Stimulated activated CD4-positive, alpha-beta T cell treated with anti-CD3 and anti-CD28 coated beads, TNF-alpha, amount 100 ng/mL, for 48 hours (primary cell): ENCODE data around the gene GALNT15.

Experiments
- DNase-seq, 3 donors: peaks; one replicate each; pipeline ENCODE4 v3.0.0-alpha.2; 2020; ENCODE audit warnings: low read depth in 3 of 3

GALNT15 gene

DNA sequence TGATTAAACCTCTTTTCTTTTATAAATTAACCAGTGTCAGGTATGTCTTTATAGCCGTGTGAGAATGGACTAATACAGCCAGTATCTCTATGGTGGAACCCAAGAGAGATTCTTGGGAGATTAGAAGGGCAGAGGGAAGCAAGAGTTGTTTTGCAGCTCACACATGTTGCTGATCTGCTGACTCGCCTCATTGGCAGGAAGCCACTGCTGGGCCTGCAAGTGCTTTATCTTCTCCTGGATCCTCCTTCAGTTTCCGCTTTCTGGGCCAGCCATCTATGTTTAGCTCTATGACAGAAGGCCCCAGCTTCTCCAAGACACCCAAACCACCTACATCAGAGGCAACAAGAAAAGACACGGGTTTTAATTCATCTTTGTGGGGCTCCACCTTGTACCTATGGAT is 23.4 kb upstream of the GALNT15 start:
- DNase-seq, result no peak

DNA sequence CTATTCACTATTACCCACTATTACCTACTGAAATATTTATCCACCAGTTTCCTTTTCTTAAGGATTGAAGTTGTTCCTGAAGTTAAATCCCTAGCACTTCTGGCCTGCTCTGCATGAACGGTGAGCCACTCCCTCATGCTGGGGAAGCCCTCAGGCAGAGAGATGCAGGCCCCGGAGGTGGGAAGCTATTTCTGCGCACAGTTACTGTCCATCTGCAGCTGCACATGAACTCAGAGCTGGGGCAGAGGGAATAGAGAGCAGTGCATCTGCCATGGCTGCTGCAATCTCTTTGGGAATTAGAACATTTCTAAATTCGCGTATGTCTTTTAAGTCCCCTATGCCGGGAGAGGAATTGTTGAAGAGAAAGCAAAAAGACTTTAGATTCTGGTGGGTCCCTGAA is 6.3 kb upstream of the GALNT15 start:
- no peak for DNase-seq

DNA sequence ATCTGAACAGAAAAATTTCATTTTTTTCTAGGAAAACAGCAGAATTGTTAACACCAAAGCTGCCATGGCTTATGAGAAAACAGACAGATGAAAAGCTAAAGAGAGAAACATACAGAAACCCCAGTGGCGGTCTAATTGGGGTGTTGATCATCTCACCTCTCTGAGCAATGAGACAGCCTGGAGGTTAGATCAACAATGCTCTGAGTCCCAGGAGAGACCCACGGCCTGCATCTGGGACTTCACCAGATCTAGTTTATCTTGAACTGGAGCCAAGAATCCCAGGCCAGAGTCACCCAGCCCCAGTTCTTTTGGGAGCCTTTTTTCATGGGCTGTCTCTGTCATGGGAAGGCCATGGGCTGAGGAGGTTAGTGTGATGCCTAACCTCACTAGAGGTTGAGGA is 3.5 kb upstream of the GALNT15 start:
- no peak for DNase-seq

DNA sequence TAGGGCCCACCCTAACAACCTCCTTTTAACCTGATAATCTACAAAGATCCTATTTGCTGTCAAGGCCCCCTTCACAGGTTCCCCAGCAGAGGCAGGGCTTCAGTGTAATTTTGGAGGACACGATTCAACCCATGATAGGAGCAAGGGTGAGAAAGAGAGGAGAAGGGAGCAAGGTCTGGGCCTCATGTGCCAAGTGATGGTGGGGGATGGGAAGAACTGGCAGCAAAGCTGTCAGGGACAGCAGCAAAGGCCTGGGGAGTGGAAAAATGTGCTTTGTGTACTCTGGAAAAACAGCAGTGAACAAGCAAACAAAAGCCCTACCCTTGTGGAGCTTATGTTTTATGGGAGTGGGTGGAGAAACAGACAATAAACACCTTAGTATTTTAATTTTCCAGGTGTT is 2.7 kb upstream of the GALNT15 start:
- no peak for DNase-seq

DNA sequence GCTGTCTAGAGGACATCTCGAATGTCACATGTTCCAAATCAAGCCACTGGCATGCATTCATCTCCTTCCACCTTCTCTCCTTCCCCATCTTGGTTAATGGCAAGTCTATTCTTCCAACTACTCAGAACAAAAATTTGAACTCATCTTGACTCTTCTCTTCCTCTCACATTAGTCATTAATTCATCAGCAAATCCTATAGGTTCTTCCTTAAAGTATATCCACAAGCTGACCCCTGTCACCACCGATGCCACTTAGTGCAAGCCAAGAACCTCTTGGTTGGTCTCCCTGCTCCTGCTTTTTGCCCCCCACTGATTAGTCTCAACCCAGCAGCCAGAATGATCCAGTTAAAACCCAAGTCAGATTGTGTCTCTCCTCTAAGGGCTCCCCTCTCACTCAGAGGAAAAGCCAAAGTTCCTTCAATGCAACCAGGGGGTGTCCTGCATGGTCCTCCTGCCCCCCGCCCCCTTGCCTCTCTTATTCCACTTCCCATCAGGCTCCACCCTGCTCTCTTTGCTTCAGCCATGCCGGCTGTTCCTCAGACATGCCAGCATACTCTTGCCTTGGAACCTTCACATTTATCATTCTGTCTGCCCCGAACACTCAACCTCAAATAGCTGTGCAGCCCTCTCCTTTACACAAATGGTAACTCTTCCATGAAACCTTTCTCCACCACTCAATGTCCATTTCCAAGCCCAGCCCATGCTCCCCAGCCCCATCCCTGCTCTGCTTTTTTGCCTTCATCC is 1.0 kb upstream of the GALNT15 start:
- no peak for DNase-seq

DNA sequence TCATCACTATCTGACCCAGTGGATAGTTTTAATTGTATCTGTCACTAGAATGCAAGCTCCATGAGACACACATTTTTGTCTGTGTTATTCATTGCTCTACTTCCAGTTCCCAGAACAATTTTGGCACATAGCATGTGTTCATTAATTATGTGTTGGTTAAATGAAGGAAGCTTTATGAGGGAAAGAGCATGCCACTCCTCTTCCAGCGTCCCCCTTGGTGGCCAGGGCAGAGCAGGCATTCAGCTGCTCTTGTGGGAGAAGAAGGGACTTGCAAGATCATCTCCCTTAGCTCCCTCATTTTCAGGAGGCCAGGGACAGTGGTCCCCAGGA is 489 bp upstream of the GALNT15 start:
- no peak for DNase-seq

DNA sequence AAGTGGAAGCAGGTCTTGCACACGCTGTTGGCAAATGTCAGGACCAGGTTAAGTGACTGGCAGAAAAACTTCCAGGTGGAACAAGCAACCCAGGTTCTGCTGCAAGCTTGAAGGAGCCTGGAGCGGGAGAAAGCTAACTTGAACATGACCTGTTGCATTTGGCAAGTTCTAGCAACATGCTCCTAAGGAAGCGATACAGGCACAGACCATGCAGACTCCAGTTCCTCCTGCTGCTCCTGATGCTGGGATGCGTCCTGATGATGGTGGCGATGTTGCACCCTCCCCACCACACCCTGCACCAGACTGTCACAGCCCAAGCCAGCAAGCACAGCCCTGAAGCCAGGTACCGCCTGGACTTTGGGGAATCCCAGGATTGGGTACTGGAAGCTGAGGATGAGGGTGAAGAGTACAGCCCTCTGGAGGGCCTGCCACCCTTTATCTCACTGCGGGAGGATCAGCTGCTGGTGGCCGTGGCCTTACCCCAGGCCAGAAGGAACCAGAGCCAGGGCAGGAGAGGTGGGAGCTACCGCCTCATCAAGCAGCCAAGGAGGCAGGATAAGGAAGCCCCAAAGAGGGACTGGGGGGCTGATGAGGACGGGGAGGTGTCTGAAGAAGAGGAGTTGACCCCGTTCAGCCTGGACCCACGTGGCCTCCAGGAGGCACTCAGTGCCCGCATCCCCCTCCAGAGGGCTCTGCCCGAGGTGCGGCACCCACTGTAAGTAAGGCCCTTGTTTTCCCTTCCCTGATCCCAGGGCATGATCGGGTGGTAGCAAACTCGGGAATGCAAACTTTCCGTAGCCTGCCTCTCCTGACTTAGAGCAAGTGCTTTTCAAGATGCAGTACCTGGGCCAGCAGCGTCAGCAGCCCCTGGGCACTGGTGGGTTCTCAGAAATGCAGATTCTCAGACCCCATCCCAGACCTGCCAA is 759 bp downstream of the GALNT15 start:
- no peak for DNase-seq

DNA sequence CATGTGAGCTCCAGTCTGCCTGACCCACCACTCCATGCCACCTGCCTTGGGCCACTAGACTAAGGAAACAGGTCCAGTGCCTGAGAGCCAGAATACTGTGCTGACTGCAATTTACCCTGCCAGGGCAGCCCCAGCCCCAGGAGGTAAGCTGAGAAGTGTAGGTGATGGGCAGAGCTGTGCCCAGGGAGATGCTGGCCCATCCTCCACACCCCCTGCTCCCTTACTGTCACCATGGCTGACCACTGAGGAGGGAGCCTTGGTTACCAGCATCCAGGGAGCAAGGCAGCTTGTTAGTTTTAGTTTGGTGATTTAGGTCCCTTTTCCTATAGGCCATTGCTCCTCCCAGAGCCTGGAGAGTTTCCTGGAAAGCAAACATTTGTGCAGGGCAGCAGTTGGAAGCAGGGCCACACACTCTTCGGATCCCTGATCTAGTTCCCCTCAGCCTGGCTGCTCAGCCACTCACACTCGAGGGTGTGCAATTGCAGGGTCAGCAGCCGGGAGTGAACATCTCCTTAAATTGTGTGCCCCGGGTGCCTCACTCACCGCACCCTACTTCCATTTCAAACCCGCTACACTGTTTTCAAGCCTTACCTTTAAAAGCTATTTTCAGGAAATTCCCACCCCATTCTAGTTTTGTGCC is 2.0 kb downstream of the GALNT15 start:
- no peak for DNase-seq

DNA sequence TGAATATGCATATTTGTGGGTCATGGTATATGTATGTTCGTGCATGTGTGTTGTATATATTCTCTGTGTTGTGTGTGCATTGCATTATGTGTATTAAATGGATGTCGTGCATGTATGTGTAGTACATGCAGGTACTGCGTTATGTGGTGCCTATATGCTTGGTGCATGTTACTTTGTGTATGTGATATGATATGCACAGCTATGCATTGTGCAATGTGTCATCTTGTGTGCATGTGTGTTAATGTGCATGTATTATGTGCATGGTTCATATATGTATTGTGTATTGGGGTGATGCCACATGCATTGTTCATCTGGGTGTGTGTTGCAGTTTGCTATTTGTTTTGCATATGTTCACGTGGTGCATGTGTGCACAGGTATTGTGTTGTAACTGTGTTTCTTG is 2.9 kb downstream of the GALNT15 start:
- DNase-seq, result no peak

DNA sequence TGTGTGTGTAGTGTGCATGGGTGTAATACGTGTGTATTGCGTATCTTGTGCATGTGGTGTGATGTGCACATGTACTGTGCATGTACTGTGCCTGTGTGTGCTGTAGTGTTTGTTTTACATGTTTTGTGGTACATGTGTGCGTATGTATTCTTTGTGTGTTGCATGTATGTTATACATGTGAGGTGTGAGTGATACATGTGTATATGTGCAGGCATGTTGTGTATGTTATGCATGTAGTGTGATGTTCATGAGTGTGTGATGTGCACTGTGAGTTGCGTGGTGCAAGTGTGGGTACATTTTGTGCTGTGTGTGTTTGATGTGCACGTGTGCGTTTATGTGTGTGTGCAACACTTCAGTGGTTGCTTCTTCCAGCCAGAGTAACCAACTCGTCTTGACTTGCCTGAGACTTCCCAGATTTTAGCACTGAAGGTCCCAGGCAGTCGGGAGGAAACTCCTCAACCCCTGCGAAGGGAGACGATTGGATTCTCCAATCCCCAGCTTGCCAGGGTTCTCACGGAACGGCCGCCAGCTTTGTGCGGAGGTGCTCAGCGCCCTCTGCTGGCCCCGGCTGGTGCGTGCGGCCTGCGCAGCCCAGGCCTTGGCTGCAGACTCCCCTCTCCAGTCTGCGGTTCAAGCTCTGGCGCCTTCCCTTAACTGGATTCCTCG is 3.6 kb downstream of the GALNT15 start:
- DNase-seq, result peak; percentile 49 to 62 (median 55)

DNA sequence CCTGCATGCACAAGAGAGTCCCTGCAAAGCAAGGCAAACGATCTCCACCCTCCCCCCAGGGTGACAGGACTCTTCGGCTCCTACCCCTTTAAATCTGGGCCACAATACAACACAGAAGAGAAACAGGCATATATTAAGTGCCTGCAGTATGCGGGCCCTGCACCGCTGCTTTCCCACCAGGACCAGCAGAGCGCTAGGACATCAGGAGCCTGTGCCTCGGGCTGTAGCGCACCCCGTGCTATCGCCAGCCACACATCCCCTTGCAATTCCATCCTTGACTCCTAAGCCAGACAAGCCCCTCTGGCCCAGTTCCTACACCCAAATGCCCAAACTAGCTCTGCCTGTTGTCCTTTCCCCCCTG is 4.1 kb downstream of the GALNT15 start:
- no peak for DNase-seq

DNA sequence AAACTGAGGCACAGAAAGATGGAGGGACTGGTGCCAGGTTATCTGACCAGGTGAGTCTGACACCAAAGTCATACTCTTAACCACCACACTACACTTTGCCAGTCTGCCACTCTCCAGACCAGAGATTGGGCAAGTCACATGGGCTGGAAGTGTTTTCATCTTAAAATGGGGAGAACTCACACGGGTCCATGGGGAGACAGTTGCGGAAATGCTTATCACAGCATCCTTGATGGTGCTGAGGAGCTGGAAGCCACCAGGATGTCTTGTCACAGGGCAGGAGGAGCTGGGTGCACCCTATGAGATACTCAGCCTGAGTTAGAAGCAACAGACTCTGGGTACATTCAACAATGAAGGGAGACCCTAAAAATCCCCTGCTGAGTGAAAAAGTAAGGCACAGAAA is 4.8 kb downstream of the GALNT15 start:
- no peak for DNase-seq

DNA sequence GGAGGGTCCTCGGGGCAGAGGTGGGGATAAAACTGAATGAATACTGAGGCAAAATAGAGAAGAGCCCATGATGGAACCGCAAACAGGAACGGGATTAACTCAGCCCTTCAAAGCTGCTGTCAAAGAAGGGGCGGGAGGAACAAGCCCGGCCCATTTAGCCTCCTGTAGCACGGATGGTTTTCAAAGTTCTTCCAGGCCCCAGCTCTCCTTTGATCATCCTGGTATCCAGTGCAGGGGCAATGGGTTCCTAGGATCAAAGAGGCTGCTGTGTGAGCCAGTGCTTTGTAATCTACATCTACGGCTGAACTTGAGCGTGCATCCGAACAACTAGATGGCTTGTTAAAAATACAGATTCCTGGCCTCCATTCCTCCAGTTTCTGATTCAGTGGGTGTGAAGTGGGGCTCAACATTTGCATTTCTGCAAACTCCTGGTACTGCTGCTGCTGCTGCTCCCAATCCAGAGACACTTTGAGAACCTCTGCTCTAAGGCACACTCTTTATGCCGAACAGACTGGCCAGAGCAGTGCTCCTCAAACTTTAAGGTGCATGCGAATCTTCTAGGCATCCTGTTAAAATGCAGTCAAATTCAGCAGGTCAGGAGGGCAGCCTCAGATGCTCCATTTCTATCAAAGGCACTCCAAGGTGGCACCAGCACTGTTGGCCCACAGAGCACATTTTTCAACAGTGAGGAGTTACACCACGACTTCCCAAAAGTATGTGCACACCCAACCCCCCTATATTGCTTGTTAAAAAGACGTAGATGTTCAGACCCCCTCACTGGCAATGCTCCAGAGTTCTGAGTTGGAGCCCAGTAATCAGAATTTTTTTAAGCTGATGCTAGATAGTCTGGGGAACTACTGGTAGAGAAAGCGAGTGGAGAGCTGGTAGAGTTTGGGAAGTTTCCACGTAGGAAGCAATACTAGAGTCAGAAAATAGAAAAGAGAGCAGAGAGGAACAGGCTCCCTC is 5.6 kb downstream of the GALNT15 start:
- DNase-seq, result no peak

DNA sequence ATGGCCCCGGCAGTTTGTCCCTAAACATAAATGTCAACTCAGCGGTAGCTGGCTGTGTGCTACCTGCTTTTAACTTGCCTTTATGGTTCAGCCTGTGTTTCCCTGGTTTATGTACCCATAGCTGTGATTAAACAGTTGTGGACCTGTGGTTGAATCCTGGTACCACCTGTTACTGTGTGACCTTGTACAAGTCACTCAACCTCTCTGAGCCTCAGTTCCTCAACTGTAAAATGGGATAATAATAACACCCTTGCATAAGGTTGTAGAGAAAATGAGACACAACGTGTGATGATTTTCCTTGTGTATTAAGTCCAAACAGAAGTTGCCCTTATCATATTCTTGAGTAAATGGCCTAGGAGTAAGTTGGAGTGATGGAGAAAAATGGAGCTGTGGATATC is 6.3 kb downstream of the GALNT15 start:
- no peak for DNase-seq

DNA sequence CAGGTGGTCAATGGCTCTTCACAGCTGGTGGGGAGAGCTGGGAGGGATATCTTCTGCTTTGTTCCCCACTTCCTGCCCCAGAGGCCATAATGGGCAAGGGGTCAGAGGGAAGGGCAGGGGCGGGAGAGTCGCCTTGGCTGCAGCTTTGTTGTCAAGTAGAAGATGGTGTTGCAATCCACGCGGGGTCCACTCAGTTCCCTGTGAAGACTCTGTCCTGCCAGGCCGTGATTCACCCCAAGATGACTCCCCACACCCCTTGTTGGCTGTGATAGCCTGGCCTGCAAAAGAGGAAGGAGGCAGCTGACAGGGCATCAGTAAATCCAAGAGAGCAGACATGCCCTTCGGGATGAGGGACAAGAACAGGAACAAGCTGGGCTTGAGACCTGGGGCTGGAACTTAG is 6.9 kb downstream of the GALNT15 start:
- DNase-seq, result no peak

DNA sequence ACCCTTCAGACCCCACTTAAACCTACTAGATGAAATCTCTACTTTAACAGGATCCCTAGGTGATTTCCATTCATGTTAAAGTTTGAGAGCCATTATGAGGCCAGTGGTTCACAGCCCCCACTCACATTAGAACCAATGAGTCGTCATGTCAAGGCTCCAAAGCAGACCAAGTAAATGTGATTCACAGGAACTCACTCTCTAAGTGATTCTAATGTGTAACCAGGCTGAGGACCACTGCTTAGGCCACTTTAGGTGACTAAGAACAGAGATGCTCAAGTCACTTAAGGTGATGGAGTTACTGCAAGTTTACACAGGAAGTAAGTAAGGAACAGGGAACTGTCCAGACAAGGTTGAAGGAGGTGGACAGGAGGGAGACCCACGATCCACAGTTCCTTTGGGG is 7.7 kb downstream of the GALNT15 start:
- DNase-seq, result no peak

DNA sequence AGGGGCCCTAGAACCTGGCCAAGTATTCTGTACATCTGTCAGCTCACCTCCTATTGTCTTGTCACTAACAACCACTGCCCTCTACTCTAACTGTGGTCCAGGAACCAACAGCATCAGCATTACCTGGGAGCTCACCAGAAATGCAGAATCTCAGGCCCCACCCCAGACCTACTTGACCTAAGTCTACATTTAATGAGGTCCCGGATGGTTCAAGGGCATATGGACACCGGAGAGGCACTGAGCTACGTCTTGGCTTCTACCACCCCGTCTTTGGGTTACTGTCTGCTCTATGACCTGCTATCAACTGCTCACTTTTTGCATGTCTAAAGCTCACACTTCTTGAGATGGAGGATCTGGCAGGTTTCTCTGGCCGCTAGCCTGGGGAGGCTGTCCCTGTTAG is 8.1 kb downstream of the GALNT15 start:
- DNase-seq, result no peak

DNA sequence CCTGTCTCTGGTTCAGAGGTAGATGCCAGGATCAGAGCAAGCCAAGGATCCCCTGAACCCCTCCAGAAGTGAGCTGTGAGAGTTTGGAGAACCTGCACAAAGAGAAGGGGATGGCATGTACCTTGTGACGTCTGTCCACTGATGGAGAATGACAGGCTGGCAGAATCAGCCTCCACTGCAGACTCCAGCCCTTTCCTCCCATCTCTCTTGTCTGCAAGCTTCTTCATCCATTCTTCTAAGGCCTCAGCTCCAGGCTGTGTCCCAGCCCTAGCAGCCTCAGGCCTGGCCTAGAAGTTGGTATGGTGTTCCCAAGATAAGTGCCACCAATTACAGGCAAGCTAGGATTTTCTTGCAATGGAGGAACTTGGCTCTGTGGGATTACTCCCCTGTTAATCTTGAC is 8.6 kb downstream of the GALNT15 start:
- DNase-seq, result no peak

DNA sequence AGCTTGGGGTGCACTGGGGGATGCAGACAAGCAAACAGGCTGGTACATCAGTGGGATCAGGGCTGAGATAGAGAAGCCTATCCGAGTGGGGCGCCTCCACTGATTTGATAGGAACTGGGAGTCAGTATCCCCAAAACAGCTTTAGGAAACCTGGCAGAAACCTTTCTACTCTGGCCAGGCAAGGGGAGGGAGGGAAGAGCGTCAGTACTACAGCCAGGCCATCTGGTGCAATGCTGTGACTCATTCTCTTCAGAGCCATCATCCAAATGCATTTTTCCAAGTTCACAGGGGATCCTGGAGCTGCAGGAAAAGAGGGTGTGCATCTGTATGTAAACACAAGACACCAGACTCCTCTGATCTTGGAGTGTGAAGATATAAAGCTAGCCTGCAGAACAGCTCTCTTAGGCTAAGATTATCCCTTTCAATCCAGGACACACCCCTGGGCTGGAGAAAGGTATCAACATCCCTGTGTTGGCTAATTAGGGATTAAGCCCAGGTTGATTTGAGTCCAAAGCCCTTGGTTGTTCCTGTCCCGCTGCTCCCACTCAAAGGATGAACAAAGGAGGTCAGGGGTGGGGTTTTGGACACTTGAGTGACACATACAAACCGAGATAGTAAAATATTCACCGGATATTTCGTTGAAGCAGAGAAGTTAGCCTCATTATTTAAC is 9.3 kb downstream of the GALNT15 start:
- DNase-seq, result no peak

DNA sequence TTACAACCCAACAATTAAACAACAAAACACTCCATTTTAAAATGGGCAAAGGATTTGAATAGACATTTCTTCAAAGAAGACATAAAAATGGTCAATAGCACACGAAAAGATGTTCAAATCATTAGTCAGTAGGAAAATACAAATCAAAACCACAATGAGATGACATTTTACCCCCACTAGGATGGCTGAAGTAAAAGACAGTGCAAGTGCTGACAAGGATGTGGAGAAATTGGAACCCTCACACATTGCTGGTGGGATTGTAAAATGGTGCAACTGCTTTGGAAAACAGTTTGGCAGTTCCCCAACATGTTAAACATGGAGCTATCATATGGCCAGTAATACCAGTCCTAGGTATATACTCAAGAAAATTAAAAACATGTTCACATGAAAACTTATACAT is 11.6 kb downstream of the GALNT15 start:
- no peak for DNase-seq

DNA sequence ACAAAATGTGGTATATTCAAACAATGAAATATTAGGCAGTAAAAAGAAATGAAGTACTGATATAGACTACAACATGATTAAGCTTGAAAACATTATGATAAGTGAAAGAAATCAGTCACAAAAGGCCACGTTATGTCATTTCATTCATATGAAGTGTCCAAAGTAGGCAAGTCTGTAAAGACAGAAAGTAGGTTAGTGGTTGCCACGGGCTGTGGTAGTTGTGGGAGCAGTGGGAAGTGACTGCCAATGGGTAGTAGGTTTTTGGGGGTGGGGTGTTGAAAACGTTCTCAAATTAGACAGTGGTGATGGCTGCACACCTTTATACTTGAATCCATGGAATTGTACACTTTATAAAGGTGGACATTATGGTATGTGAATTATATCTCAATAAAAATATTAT is 12.1 kb downstream of the GALNT15 start:
- no peak for DNase-seq
